Endometrial microvascular endothelial cells (primary cell): ENCODE data around the gene HMX1. TPM values are rescaled to one million over a fixed set of nuclear protein-coding genes. Genes with fewer than 3 reads are reported as not detected.

Experiments
- in situ Hi-C: cut with HindIII; loops from 2 replicates; pipeline ENCODE4 v1.10.0; 2017; ENCODE audit warnings: low sequenced_read_pairs, low pct_unique_long_range_greater_than_20kb; ENCODE audit errors: inconsistent ontology term
- total RNA-seq: library from RNA; depleted of rRNA; stranded (reverse); fragments of >200 nt; gene quantifications from one replicate; pipeline ENCODE4 v1.2.3, GENCODE V29; 2015; ENCODE audit errors: inconsistent ontology term

Gene HMX1
- total RNA-seq, result not detected

- in situ Hi-C loops, result no loop called here
These were observed at the start of gene HMX1 for GRCh38 chr4:8871417-8872401. TSS of gene HMX1 (minus strand) at chr4:8871839. CDS start at chr4:8871614, 225 bp downstream.

GRCh38 chr4:8920969-8921368, 49.3 kb upstream of the HMX1 start:
- in situ Hi-C loops, result no loop called here

- in situ Hi-C loops, result no loop called here
These were observed 48.8 kb upstream of the HMX1 start for GRCh38 chr4:8920289-8920965.

GRCh38 chr4:8919651-8920288, 48.1 kb upstream of the HMX1 start:
- in situ Hi-C loops, result no loop called here

GRCh38 chr4:8917868-8918783, 46.5 kb upstream of the HMX1 start:
- in situ Hi-C loops, result no loop called here

- in situ Hi-C loops, result no loop called here
These were observed 45.7 kb upstream of the HMX1 start for GRCh38 chr4:8917321-8917811.

GRCh38 chr4:8916906-8917305, 45.3 kb upstream of the HMX1 start:
- in situ Hi-C loops, result no loop called here

- in situ Hi-C loops, result no loop called here
These were observed 44.8 kb upstream of the HMX1 start for GRCh38 chr4:8916351-8916885.

GRCh38 chr4:8915201-8916200, 43.9 kb upstream of the HMX1 start:
- in situ Hi-C loops, result no loop called here

GRCh38 chr4:8914461-8915171, 43.0 kb upstream of the HMX1 start:
- in situ Hi-C loops, result no loop called here

GRCh38 chr4:8913858-8914460, 42.3 kb upstream of the HMX1 start:
- in situ Hi-C loops, result no loop called here

GRCh38 chr4:8913121-8913857, 41.6 kb upstream of the HMX1 start:
- in situ Hi-C loops, result no loop called here

- in situ Hi-C loops, result no loop called here
These were observed 40.9 kb upstream of the HMX1 start for GRCh38 chr4:8912506-8912905.

GRCh38 chr4:8912089-8912455, 40.4 kb upstream of the HMX1 start:
- in situ Hi-C loops, result no loop called here

GRCh38 chr4:8911316-8912088, 39.9 kb upstream of the HMX1 start:
- in situ Hi-C loops, result no loop called here
